HG03039 (cell line): ENCODE measurements around the gene ASAP2.

Experiments used
- ATAC-seq: cut with Tn5 transposase; IDR thresholded peaks from one replicate; pipeline ENCODE4 v1.9.1; 2021; ENCODE audit warnings: mild to moderate bottlenecking, moderate library complexity; ENCODE audit not compliant: unreplicated experiment

Gene ASAP2

DNA sequence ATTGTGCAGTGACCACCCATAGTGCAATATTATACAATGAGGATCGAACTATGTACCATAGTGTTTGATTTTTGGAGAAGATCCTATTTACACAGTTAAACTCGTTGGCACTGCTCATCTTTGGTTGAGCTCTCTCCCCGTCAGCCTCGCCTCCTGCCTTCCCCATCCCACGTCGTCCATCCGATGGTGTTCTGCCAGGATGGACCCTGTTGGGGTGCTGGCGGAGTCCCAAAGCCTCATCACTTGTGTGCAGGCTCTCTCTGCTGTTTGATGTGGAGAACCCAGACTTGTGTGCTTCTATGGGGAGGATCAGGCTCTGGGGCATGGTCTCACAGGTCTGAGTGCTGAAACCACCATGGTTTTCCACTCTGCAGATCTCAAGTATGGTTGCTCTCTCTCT, 131.3 kb downstream of the ASAP2 start:
- no peak for ATAC-seq

DNA sequence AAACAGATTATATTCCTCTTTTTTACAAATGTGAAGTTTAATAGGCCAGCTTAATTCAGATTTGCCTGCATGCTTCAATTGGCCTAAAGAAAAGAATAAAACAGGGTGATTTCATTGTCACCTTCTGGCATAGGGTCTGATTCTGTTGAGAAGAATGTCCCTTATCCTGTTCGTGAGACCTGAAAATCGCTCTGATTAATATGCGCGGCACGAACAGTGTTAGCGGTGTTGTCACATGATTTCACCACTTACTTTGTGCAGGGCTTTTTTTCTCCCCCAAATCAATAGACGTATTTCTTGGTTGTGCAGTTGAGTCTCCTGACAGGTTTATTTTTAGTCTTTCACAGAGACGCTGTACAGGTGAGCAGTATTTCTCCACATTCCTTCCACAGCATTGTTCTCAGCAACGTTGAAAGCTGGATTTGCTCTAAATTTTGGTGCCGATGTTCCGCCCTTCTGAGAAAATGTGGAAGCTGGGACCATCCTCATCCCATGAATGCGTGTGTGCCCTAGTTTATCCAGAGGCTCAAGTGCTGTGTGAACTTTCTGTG, 134.8 kb downstream of the ASAP2 start:
- ATAC-seq, result no peak

- no peak for ATAC-seq
Observed at GRCh38 chr2:9342659-9343058, 136.0 kb downstream of the ASAP2 start.

- ATAC-seq, result no peak
Observed at GRCh38 chr2:9343524-9343923, 136.9 kb downstream of the ASAP2 start.

DNA sequence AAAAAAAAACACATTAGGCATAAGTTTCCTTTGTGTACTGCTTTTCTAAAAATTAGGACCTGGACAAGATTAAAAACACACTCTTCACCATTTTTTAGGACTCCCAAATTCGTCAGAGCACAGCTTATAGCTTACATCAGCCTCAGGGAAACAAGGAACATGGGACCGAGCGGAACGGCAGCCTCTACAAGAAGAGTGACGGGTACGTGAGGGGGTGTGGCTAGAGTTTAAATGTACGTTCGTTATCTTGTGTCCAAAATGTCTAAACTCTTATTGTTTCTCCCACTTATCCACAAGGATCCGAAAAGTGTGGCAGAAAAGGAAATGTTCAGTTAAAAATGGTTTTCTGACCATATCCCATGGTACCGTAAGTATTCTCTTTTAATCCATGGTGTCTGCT, 137.8 kb downstream of the ASAP2 start:
- ATAC-seq, result no peak

GRCh38 chr2:9345343-9345742, 138.7 kb downstream of the ASAP2 start:
- ATAC-seq, result no peak

DNA sequence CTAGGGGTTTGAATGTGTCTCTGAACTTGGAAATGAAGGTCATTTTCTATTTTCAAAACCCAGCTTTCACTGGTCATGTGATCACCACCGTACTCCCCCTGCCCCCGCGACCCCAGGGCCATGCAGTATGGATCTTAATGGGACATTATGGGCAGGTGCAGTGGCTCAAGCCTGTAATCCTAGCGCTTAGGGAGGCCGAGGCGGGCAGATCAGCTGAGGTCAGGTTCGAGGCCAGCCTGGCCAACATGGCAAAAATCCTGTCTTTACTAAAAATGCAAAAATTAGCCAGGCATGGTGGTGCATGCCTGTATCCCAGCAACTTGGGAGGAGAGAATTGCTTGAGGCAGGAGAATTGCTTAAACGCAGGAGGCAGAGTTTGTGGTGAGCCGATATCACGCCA, 139.4 kb downstream of the ASAP2 start:
- no peak for ATAC-seq

- no peak for ATAC-seq
Observed at GRCh38 chr2:9346885-9347284, 140.3 kb downstream of the ASAP2 start.

- ATAC-seq, result no peak
Observed at GRCh38 chr2:9347411-9347881, 140.8 kb downstream of the ASAP2 start.

DNA sequence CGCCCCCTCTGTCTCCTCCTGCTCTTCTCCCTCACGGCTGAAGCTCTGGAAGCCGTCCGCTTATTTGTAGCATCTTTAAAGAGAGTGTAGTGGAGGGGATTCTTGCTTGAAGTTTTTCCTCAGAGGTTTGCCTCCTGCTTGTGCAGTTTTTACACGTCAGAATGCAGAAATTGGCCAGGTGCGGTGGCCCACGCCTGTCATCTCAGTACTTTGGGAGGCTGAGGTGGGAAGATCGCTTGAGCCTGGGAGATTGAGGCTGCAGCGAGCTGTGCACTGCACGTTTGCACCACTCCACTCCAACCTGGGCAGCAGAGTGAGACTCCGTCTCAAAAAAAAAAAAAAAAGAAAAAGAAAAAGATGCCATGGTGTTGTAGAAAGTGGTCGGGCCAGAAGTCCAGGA, 147.7 kb downstream of the ASAP2 start:
- ATAC-seq, result no peak

GRCh38 chr2:9355270-9355669, 148.7 kb downstream of the ASAP2 start:
- no peak for ATAC-seq

GRCh38 chr2:9355716-9356115, 149.1 kb downstream of the ASAP2 start:
- no peak for ATAC-seq

DNA sequence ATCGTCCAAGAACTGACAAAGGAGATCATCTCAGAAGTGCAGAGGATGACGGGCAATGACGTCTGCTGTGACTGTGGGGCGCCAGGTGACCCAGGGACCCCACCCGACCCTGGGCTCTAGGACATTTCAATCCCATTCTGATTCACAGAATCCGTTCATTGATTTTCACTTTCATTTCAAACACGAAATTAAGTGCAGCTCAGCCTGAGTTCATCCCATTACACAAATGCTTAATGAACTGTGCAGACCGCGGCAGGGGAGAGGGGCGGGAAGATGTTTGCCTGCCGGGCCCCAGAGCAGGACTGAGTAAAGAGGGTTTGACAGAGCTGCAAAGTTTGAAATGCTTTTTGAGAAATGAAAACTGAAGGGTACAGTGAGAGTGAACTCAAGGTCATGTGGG, 149.6 kb downstream of the ASAP2 start:
- ATAC-seq, result no peak

GRCh38 chr2:9358846-9359245, 152.2 kb downstream of the ASAP2 start:
- no peak for ATAC-seq

- ATAC-seq, result no peak
Observed at GRCh38 chr2:9359463-9359862, 152.9 kb downstream of the ASAP2 start.

DNA sequence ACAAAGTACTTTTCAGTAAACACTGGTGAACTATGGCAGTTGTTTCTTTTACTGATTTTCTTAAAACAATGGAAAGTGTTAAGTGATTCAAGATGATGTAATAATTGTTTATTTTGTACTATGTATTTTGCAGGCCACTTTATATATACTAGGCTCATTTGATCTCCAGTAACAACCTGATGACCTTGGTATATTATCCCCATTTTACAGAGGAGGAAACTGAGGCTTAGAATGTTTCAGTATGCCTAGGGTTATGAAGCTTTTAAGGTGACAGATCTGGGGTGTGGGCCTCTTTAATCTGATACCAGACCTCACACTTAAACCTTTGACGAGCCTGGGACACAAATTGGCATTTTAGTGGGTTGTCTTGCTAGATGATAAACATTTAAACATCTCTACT, 153.5 kb downstream of the ASAP2 start:
- no peak for ATAC-seq

DNA sequence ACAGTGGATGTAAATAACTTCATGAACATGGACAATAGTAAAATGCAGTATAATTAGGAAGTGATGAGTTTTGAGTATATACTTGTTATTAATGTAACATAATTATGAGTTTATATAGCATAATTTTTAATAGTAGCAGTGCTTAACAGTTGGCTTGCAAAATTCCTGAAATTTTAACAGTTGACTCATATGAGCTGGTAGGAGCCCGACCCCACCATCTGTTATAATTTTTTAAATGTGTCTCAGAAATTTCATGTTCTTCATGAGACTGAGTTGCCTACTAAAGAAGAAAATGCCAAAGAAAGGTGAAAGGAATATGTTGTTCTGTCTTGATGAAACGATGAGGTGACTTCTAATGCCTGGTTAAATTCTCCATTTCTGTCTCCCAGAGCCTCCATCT, 154.1 kb downstream of the ASAP2 start:
- ATAC-seq, result no peak

DNA sequence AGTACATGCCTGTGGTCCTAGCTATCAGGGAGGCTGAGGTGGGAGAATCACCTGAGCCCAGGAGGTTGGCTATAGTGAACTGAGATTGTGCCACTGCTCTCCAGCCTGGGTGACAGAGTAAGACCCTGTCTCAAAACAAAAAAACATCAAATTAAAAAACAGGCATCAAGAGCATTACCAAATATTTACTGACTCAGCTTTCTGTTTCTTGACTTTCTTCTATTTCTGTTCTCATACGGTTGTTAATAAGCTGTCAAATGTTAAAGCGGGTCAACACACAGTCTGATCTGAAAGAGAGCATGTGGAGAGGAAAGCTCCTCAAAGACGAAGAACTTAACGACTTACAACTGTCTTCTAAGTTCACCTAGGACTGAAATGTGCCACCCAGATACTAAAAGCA, 157.8 kb downstream of the ASAP2 start:
- ATAC-seq, result no peak

GRCh38 chr2:9364791-9365497, 158.3 kb downstream of the ASAP2 start:
- ATAC-seq, result no peak

DNA sequence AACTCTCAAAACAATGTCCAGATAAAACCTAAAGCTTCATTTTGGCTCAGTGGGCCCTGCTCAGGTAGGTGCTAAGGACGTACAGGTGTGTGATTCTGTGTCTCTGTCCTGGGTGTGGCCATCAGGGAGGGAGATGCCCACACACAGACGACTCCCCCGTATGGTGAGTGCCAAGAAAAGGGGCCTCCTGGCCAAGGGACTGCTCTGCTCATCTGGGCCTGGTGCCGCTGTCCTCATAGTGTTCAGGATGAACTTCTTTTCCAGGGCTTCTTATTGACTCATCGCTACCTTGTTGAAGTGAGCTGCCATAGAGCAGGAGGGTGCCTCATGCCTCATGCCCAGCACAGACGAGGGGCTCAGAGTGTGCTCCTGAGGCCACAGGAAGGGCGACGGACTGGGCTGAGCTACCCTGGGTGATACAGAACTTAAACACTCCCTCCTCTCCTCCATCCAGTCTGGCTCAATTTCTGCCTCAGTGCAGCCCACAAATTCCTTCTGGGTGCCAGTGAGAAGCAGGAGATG, 158.9 kb downstream of the ASAP2 start:
- no peak for ATAC-seq

DNA sequence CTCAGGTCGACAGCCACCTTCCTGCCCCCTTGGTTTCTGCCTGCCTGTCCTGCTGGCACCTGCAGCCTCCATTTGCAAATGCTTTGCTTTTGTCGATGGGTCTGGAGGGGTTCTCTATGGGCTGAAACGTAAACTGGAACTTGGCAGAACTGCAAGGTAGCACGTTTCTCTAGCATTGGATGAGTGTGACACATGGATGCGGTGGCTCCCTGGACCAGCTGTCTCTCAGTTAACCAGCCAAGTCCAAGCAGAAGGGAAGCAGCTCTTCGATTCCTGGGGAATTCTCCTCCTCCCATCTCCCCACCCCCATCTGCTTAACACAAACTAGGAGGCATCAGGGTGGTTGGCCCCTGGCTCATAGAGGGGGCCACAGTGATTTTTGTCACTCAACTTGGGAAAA, 159.4 kb downstream of the ASAP2 start:
- no peak for ATAC-seq

GRCh38 chr2:9370746-9371145, 164.1 kb downstream of the ASAP2 start:
- ATAC-seq, result no peak

GRCh38 chr2:9373047-9373446, 166.4 kb downstream of the ASAP2 start:
- no peak for ATAC-seq
